C4-2B (cell line): ENCODE data around the gene JMJD4.

ENCODE experiments used
- ZFX ChIP-seq: fragments of 450-650 bp; IDR thresholded peaks from 2 replicates; pipeline ENCODE4 v1.6.1; 2017
- TF ChIP-seq, protein P1 (sequence below): fragments of 450-650 bp; conservative IDR thresholded peaks from 2 replicates; pipeline ENCODE4 v1.5.1; 2017; ENCODE audit warnings: mild to moderate bottlenecking

DNA sequence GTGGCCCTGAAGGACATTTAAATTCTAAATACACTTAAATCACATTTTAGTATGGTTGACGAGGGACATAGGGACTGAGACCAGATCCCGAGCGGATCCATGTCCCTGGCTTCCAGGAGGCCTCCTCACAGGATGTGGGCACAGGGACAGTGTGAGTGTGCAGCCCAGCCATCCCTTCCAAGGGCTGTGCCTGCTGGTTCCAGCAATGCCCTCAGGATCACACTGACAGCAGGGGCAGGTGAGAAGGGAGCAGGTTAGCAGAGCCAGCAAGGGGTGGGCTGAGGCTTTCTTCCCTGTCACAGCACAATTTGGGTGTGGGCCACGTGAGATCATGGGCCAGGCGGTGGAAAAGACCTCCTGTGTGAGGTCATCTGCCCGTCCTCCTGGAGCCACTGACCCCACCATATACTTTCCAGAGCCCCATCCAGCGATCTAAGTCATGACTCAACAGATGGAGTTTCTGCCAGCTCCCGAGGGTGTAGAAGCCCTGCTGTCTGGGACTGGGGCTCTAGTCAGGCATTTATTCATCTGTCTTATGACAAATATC lies 43.4 kb upstream of the JMJD4 start:
- TF ChIP-seq, protein P1, sequence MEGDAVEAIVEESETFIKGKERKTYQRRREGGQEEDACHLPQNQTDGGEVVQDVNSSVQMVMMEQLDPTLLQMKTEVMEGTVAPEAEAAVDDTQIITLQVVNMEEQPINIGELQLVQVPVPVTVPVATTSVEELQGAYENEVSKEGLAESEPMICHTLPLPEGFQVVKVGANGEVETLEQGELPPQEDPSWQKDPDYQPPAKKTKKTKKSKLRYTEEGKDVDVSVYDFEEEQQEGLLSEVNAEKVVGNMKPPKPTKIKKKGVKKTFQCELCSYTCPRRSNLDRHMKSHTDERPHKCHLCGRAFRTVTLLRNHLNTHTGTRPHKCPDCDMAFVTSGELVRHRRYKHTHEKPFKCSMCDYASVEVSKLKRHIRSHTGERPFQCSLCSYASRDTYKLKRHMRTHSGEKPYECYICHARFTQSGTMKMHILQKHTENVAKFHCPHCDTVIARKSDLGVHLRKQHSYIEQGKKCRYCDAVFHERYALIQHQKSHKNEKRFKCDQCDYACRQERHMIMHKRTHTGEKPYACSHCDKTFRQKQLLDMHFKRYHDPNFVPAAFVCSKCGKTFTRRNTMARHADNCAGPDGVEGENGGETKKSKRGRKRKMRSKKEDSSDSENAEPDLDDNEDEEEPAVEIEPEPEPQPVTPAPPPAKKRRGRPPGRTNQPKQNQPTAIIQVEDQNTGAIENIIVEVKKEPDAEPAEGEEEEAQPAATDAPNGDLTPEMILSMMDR, result no peak
- TF ChIP-seq ZFX, result no peak
